Adrenal gland (tissue), 12 donors: ENCODE data around the gene HDLBP. TPM values are rescaled to one million over a fixed set of nuclear protein-coding genes. Genes with fewer than 3 reads are reported as not detected.

ENCODE experiments used
- DNase-seq, 7 donors: peaks; one replicate each; pipeline ENCODE4 v3.0.0-alpha.2; 2019 to 2020
- H3K27ac ChIP-seq, 5 donors: fragments of 200-600 bp; sonication (generic) in 4 of 5; 1 replicate in 3 of 5; 2 replicates in 2 of 5; pipeline versions ENCODE4 v1.5.1 to v1.8.0; 2016 to 2020; ENCODE audit warnings: mild to moderate bottlenecking in 1 of 5
- H3K27me3 ChIP-seq: fragments of 200-600 bp; 2 replicates; pipeline ENCODE4 v1.8.0; 2021
- H3K36me3 ChIP-seq, 2 donors: fragments of 200-600 bp; replicated peaks in 1 of 2; 1 replicate in 1 of 2; 2 replicates in 1 of 2; pipeline versions ENCODE4 v1.5.1 to v1.8.0; 2018 to 2022
- H3K4me1 ChIP-seq, 2 donors: fragments of 200-600 bp; replicated peaks in 1 of 2; 1 replicate in 1 of 2; 2 replicates in 1 of 2; pipeline versions ENCODE4 v1.5.1 to v1.8.0; 2018 to 2021
- H3K4me3 ChIP-seq, 4 donors: fragments of 200-600 bp; sonication (generic) in 3 of 4; one replicate each; pipeline ENCODE4 v1.5.1; 2016 to 2018
- H3K9me3 ChIP-seq, 3 donors: fragments of 200-600 bp; sonication (generic) in 1 of 3; replicated peaks in 1 of 3; 1 replicate in 2 of 3; 2 replicates in 1 of 3; pipeline versions ENCODE4 v1.5.1 to v1.8.0; 2016 to 2021
- POLR2A ChIP-seq, 2 donors: fragments of 450-650 bp; IDR thresholded peaks; one replicate each; pipeline ENCODE4 v1.6.1; 2017; ENCODE audit warnings: antibody characterized with exemption in 2 of 2, mild to moderate bottlenecking in 2 of 2, moderate library complexity in 1 of 2
- WGBS, 4 donors: extraction: QIAGEN DNeasy Blood & Tissue Kit in 2 of 4; methylation state at CpG; one replicate each; pipeline versions ENCODE4 v1.1.5 to v1.1.7; 2013 to 2017; 5-methylcytosine and 5-hydroxymethylcytosine counted together
- intact Hi-C, 2 donors: fragments of 100-400 bp; cut with DNase I; formaldehyde crosslinking; loops; one replicate each; pipeline versions ENCODE4 v1.14.1 to v1.15.0; 2022 to 2023
- polyA plus RNA-seq, 3 donors: library from polyadenylated mRNA; stranded (reverse); fragments of 200-250 nt in 2 of 3; fragments of 350-450 nt in 1 of 3; fragmentation: Illumina TruSeq in 1 of 3; extraction: RNeasy Lipid Tissue Mini Kit (QIAGEN cat#74804) in 1 of 3; gene quantifications; one replicate each; pipeline ENCODE4 v1.2.3, GENCODE V29; 2013 to 2014
- total RNA-seq, 9 donors: library from RNA; depleted of rRNA in 4 of 9; stranded (reverse); fragments of >200 nt in 4 of 9; fragments of 120-200 nt in 1 of 9; fragmentation: NEBNext Ultra II Directional in 1 of 9; extraction: Animal tissue kit (Norgen Biotek cat#: 25700) in 1 of 9; gene quantifications; one replicate each; pipeline versions ENCODE4 v1.1.0 to v1.2.4, GENCODE V29; 2013 to 2023
- TF ChIP-seq, protein P1 (sequence below), 6 experiments: fragments of 450-650 bp in 4 of 6; fragments of 200-600 bp in 2 of 6; sonication (generic) in 1 of 6; IDR thresholded peaks; 1 replicate in 5 of 6; 2 replicates in 1 of 6; pipeline versions ENCODE4 v1.5.1 to v1.8.0; 2016 to 2021; ENCODE audit warnings: antibody characterized with exemption in 6 of 6, mild to moderate bottlenecking in 2 of 6, moderate library complexity in 1 of 6
- donor health status: healthy with polysubstance abuse.
- donor health status: Bipolar disorder and iron deficiency.
- donor health status: DM: yes; HTN: yes; CAD: no.
- donor health status: DM: no; HTN: no; CAD: no.
- donor health status: DM: no; HTN: no; CAD: no.
- donor health status: DM: yes; HTN: yes; CAD: no.

HDLBP gene
- total and polyA plus RNA-seq, 12 donors = 295 to 880 (median 454) TPM

DNA sequence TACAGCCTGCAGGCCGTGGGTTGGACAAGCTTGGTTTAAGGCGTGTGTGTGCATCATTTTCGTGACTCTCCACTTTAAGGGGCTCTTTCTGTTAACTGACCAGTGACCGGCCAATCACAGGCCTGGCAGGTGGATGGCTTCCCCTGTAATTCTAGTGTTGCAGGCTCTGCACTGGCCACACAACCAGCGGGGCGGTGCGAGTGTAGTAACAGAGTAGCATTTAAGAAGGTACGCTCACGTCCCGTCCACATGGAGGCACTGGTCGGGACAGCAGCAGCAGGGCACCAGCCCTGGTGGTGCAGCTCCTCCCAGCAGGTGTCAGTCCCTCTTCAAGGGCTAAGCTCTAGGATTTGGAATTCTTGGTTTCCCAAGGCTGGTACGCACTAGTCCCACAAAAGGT, 135.0 kb downstream of the HDLBP start:
- no peaks in the 10 kb centered on the region for H3K4me1 ChIP-seq
- no peaks in the 10 kb centered on the region for H3K27me3 ChIP-seq
- no peak overlapping the region for H3K27ac ChIP-seq
- H3K4me3 ChIP-seq = no peak overlapping the region
- 87 to 96% (median 94%) methylated on average over 7 to 12 of the region's 12 CpGs for WGBS, 4 donors
- DNase-seq = no peak
- H3K9me3 ChIP-seq = no peaks in the 10 kb centered on the region
- TF ChIP-seq, protein P1, sequence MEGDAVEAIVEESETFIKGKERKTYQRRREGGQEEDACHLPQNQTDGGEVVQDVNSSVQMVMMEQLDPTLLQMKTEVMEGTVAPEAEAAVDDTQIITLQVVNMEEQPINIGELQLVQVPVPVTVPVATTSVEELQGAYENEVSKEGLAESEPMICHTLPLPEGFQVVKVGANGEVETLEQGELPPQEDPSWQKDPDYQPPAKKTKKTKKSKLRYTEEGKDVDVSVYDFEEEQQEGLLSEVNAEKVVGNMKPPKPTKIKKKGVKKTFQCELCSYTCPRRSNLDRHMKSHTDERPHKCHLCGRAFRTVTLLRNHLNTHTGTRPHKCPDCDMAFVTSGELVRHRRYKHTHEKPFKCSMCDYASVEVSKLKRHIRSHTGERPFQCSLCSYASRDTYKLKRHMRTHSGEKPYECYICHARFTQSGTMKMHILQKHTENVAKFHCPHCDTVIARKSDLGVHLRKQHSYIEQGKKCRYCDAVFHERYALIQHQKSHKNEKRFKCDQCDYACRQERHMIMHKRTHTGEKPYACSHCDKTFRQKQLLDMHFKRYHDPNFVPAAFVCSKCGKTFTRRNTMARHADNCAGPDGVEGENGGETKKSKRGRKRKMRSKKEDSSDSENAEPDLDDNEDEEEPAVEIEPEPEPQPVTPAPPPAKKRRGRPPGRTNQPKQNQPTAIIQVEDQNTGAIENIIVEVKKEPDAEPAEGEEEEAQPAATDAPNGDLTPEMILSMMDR (IDR thresholded peaks at IDR 0.05) = no peak
- TF ChIP-seq POLR2A (IDR thresholded peaks at IDR 0.05) = no peak
- peaks cover 0 to 29% of the 10 kb centered on the region in 2 donors for H3K36me3 ChIP-seq
- intact Hi-C loops = no loop called here

GRCh38 chr2:241179899-241180298, 135.6 kb downstream of the HDLBP start:
- no peak overlapping the region for H3K4me3 ChIP-seq
- TF ChIP-seq, protein P1 (IDR thresholded peaks at IDR 0.05) = no peak
- TF ChIP-seq POLR2A (IDR thresholded peaks at IDR 0.05) = no peak
- H3K4me1 ChIP-seq = no peaks in the 10 kb centered on the region
- H3K36me3 ChIP-seq = peaks cover 0 to 33% of the 10 kb centered on the region in 2 donors
- DNase-seq = no peak
- intact Hi-C loops = no loop called here
- no peak overlapping the region for H3K27ac ChIP-seq
- 83 to 96% (median 85%) methylated on average over 4 of the region's 4 CpGs for WGBS, 4 donors
- H3K9me3 ChIP-seq = no peaks in the 10 kb centered on the region
- H3K27me3 ChIP-seq = no peaks in the 10 kb centered on the region

- intact Hi-C loops = no loop called here
- no peak for TF ChIP-seq POLR2A (IDR thresholded peaks at IDR 0.05)
- TF ChIP-seq, protein P1 (IDR thresholded peaks at IDR 0.05) = no peak
- Histone ChIP-seq H3K4me1 (no peaks in the 10 kb centered on the region), H3K4me3 (no peak overlapping the region), H3K27ac (peak overlapping the region in 1 of 5 donors; percentile 39), H3K9me3 (no peaks in the 10 kb centered on the region), H3K36me3 (peaks cover 0 to 41% of the 10 kb centered on the region in 2 donors), H3K27me3 (no peaks in the 10 kb centered on the region)
- DNase-seq = no peak
- 80 to 92% (median 89%) methylated on average over 4 of the region's 4 CpGs for WGBS, 4 donors
These were observed 136.5 kb downstream of the HDLBP start for GRCh38 chr2:241178961-241179360.

- Histone ChIP-seq H3K27me3 (no peaks in the 10 kb centered on the region), H3K4me1 (no peaks in the 10 kb centered on the region), H3K4me3 (no peak overlapping the region), H3K9me3 (no peaks in the 10 kb centered on the region), H3K27ac (no peak overlapping the region), H3K36me3 (peaks cover 0 to 41% of the 10 kb centered on the region in 2 donors)
- TF ChIP-seq POLR2A (IDR thresholded peaks at IDR 0.05) = no peak
- TF ChIP-seq, protein P1 (IDR thresholded peaks at IDR 0.05) = no peak
- 95 to 97% (median 96%) methylated on average over 8 to 12 of the region's 12 CpGs for WGBS, 4 donors
- intact Hi-C loops = no loop called here
- no peak for DNase-seq
These were observed 137.7 kb downstream of the HDLBP start for GRCh38 chr2:241177526-241178334.

Other genes with a start within 250 kb of the HDLBP start
- gene MTERF4, start 213.4 kb downstream of the HDLBP start, total RNA-seq = 10 to 100 TPM; 24.6 to 39.2 (median 32.1) TPM
- gene MTERF4, start 213.4 kb downstream of the HDLBP start, polyA plus RNA-seq = 10 to 100 TPM; 17.4 to 39.0 (median 32.2) TPM
- gene PASK, start 166.2 kb downstream of the HDLBP start, total RNA-seq = 1 to 10 TPM in 8 of 9 donors, under 1 TPM in 1; 0.72 to 8.9 (median 3.3) TPM
- gene PASK, start 166.2 kb downstream of the HDLBP start, polyA plus RNA-seq = 1 to 10 TPM; 2.1 to 4.4 (median 4.2) TPM
- 10 to 100 TPM; 26.2 to 79.9 (median 63.0) TPM for gene PPP1R7, start 165.2 kb downstream of the HDLBP start, total RNA-seq
- 100 to 1,000 TPM in 1 of 3 donors, 10 to 100 TPM in 2; 50.0 to 128 (median 72.3) TPM for gene PPP1R7, start 165.2 kb downstream of the HDLBP start, polyA plus RNA-seq
- 1 to 10 TPM; 1.1 to 5.1 (median 1.9) TPM for gene ANO7, start 127.0 kb downstream of the HDLBP start, total RNA-seq
- 1 to 10 TPM in 2 of 3 donors, under 1 TPM in 1; 0.48 to 2.1 (median 1.7) TPM for gene ANO7, start 127.0 kb downstream of the HDLBP start, polyA plus RNA-seq
- 100 to 1,000 TPM; 192 to 352 (median 265) TPM for gene SEPTIN2, start 253 bp upstream of the HDLBP start, total RNA-seq
- gene SEPTIN2, start 253 bp upstream of the HDLBP start, polyA plus RNA-seq = 100 to 1,000 TPM; 108 to 368 (median 145) TPM
- 10 to 100 TPM; 17.3 to 66.8 (median 39.2) TPM for gene FARP2, start 40.6 kb upstream of the HDLBP start, total RNA-seq
- gene FARP2, start 40.6 kb upstream of the HDLBP start, polyA plus RNA-seq = 10 to 100 TPM; 34.4 to 55.3 (median 35.8) TPM
- 100 to 1,000 TPM in 8 of 9 donors, 10 to 100 TPM in 1; 71.4 to 352 (median 164) TPM for gene STK25, start 192.9 kb upstream of the HDLBP start, total RNA-seq
- gene STK25, start 192.9 kb upstream of the HDLBP start, polyA plus RNA-seq = 100 to 1,000 TPM; 100 to 318 (median 246) TPM
- 10 to 100 TPM in 8 of 9 donors, 1 to 10 TPM in 1; 5.2 to 41.7 (median 15.5) TPM for gene BOK, start 243.1 kb upstream of the HDLBP start, total RNA-seq
- 10 to 100 TPM in 1 of 3 donors, 1 to 10 TPM in 2; 2.9 to 19.3 (median 7.8) TPM for gene BOK, start 243.1 kb upstream of the HDLBP start, polyA plus RNA-seq